Vagina (tissue), 2 donors: ENCODE data around the gene ARPIN. TPM values are rescaled to one million over a fixed set of nuclear protein-coding genes. Genes with fewer than 3 reads are reported as not detected.
"Not testable (repeated sequence)": the region's sequence is repeated elsewhere in the genome, so short reads cannot be mapped to it uniquely, and the experiment has no call there.

Experiments used
- DNase-seq, 2 donors: peaks; one replicate each; pipeline ENCODE4 v3.0.0-alpha.2; 2017; ENCODE audit errors: extremely low spot score in 2 of 2
- H3K27ac ChIP-seq: fragments of 200-600 bp; sonication (generic); one replicate; pipeline ENCODE4 v1.5.1; 2019
- H3K27me3 ChIP-seq: fragments of 200-600 bp; sonication (generic); one replicate; pipeline ENCODE4 v1.5.1; 2019
- H3K36me3 ChIP-seq, 2 donors: fragments of 200-600 bp; sonication (generic); one replicate each; pipeline ENCODE4 v1.5.1; 2017 to 2019
- H3K4me1 ChIP-seq: fragments of 200-600 bp; sonication (generic); one replicate; pipeline ENCODE4 v1.5.1; 2019
- H3K4me3 ChIP-seq, 2 donors: fragments of 200-600 bp; sonication (generic); 1 replicate in 1 of 2; 2 replicates in 1 of 2; pipeline ENCODE4 v1.5.1; 2016 to 2019
- H3K9me3 ChIP-seq: fragments of 200-600 bp; sonication (generic); one replicate; pipeline ENCODE4 v1.5.1; 2019
- CTCF ChIP-seq, 3 experiments: fragments of 450-650 bp in 2 of 3; fragments of 200-600 bp in 1 of 3; sonication (generic) in 1 of 3; IDR thresholded peaks; one replicate each; pipeline ENCODE4 v1.5.1; 2017 to 2019; ENCODE audit warnings: antibody characterized with exemption in 3 of 3, mild to moderate bottlenecking in 2 of 3, moderate library complexity in 2 of 3
- POLR2A ChIP-seq, 2 donors: fragments of 450-650 bp; IDR thresholded peaks; one replicate each; pipeline ENCODE4 v1.6.1; 2017; ENCODE audit warnings: antibody characterized with exemption in 2 of 2, mild to moderate bottlenecking in 2 of 2, moderate library complexity in 2 of 2
- POLR2AphosphoS5 ChIP-seq, 2 donors: sonication (generic); formaldehyde crosslinking; IDR thresholded peaks; one replicate each; pipeline ENCODE4 v1.9.0; 2017; ENCODE audit warnings: antibody characterized with exemption in 2 of 2, mild to moderate bottlenecking in 2 of 2, low read depth in 1 of 2; ENCODE audit not compliant: insufficient read depth in 1 of 2
- intact Hi-C: fragments of 100-400 bp; cut with DNase I; formaldehyde crosslinking; loops from one replicate; pipeline ENCODE4 v1.15.1; 2023
- total RNA-seq: library from RNA; depleted of rRNA; stranded (reverse); fragments of >200 nt; gene quantifications from one replicate; pipeline ENCODE4 v1.2.3, GENCODE V29; 2016

ARPIN gene
- total RNA-seq, 1 donor from 2014 or later = 20.1 TPM

DNA sequence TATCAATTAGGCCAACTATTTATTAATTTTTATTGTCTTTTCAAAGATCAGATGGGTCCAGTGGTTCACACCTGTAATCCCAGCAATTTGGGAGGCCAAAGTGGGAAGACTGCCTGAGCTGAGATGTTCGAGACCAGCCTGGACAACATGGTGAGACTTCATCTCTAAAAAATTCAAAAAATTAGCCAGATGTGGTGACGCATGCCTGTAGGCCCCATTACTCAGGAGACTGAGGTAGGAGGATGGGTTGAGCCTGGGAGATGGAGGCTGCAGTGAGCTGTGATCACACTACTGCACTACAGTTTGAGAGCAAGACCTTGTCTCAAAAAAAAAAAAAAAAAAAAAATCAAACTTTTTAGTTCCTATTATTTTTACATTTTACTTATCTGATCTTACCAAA lies 27.1 kb downstream of the ARPIN start:
- intact Hi-C loops = no loop called here
- Histone ChIP-seq H3K27ac (no peak overlapping the region), H3K4me3 (no peak overlapping the region), H3K36me3 (peaks cover 0 to 56% of the 10 kb centered on the region in 2 donors), H3K4me1 (peaks cover 3% of the 10 kb centered on the region), H3K9me3 (no peaks in the 10 kb centered on the region), H3K27me3 (no peaks in the 10 kb centered on the region)
- DNase-seq = no peak
- TF ChIP-seq POLR2AphosphoS5 (IDR thresholded peaks at IDR 0.05; ENCODE audit: insufficient read depth in 1 of 2, low read depth in 1 of 2) (no peak), CTCF (IDR thresholded peaks at IDR 0.05) (no peak), POLR2A (IDR thresholded peaks at IDR 0.05) (no peak)

DNA sequence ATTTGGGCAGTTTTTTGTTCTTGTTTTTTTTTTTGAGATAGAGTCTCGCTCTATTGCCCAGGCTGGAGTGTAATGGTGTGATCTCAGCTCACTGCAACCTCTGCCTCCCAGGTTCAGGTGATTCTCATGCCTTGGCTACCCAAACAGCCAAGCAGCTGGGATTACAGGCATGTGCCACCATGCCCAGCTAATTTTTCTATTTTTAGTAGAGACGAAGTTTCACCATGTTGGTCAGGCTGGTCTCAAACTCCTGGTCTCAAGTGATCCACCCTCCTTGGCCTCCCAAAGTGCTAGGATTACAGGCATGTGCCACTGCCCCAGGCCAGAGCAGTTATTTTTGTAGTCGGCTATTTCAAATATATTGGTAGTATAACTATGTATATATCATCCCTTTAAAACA lies 27.6 kb downstream of the ARPIN start:
- H3K27me3 ChIP-seq, H3K27ac ChIP-seq, intact Hi-C loops, H3K4me1 ChIP-seq, DNase-seq, H3K4me3 ChIP-seq, H3K9me3 ChIP-seq: not testable (repeated sequence)
- peaks cover 0 to 56% of the 10 kb centered on the region in 2 donors for H3K36me3 ChIP-seq

DNA sequence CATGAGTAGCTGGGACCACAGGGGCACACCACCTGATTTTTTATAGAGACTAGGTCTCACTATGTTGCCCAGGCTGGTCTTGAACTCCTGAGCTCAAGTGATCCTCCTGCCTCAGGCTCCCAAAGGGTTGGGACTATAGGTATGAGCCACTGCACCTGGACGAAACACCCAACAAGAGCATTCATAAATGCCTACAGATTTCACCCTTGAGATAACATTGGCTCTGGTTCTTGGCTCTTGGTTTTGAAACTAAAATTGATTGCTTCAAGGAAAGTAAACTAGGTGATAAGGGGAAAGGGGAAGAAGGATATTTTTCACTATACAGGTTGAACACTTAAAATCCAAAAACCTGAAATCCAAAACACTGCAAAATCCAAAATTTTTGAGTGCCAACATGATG lies 29.2 kb downstream of the ARPIN start:
- Histone ChIP-seq H3K4me1 (no peaks in the 10 kb centered on the region), H3K9me3 (no peaks in the 10 kb centered on the region), H3K27ac (no peak overlapping the region), H3K27me3 (no peaks in the 10 kb centered on the region), H3K36me3 (peaks cover 0 to 49% of the 10 kb centered on the region in 2 donors), H3K4me3 (no peak overlapping the region)
- no peak for DNase-seq
- TF ChIP-seq CTCF (IDR thresholded peaks at IDR 0.05) (no peak), POLR2AphosphoS5 (IDR thresholded peaks at IDR 0.05; ENCODE audit: insufficient read depth in 1 of 2, low read depth in 1 of 2) (no peak), POLR2A (IDR thresholded peaks at IDR 0.05) (no peak)
- intact Hi-C loops = no loop called here

DNA sequence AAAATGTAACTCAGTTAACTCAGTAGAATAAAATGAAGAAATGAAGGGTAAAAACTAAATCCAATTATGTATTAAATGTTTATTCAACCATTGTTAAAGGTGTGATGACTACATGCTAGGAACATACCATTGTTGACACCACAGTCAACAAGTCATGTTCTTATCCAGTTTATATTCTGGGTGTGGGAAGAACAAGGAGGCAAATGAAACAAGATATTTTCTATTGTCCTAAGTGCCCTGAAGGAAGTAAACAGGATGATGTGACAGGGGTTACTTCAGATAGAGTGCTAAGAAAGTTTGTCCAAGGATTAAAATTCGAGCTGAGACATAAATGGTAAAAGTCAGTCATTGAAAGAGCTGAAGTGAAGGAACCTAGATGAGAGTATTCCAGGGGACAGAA lies 32.0 kb downstream of the ARPIN start:
- Histone ChIP-seq H3K27ac (no peak overlapping the region), H3K27me3 (no peaks in the 10 kb centered on the region), H3K9me3 (no peaks in the 10 kb centered on the region), H3K36me3 (peaks cover 0 to 44% of the 10 kb centered on the region in 2 donors), H3K4me3 (no peak overlapping the region), H3K4me1 (no peaks in the 10 kb centered on the region)
- TF ChIP-seq POLR2A (IDR thresholded peaks at IDR 0.05) (no peak), CTCF (IDR thresholded peaks at IDR 0.05) (no peak), POLR2AphosphoS5 (IDR thresholded peaks at IDR 0.05; ENCODE audit: insufficient read depth in 1 of 2, low read depth in 1 of 2) (no peak)
- DNase-seq = no peak
- intact Hi-C loops = no loop called here

GRCh38 chr15:89878323-89878722 lies 34.4 kb downstream of the ARPIN start:
- Histone ChIP-seq H3K27me3 (no peaks in the 10 kb centered on the region), H3K36me3 (peaks cover 0 to 27% of the 10 kb centered on the region in 2 donors), H3K4me1 (no peaks in the 10 kb centered on the region), H3K9me3 (no peaks in the 10 kb centered on the region), H3K4me3 (no peak overlapping the region), H3K27ac (no peak overlapping the region)
- no peak for TF ChIP-seq POLR2A (IDR thresholded peaks at IDR 0.05)
- TF ChIP-seq CTCF (IDR thresholded peaks at IDR 0.05) = no peak
- TF ChIP-seq POLR2AphosphoS5 (IDR thresholded peaks at IDR 0.05; ENCODE audit: insufficient read depth in 1 of 2, low read depth in 1 of 2) = no peak
- DNase-seq = no peak
- intact Hi-C loops = loop anchor here (2.0 kb wide), 1 partner anchor 118 kb away; no protein-coding TSS in a partner anchor

GRCh38 chr15:89877083-89877425 lies 35.7 kb downstream of the ARPIN start:
- Histone ChIP-seq H3K4me1 (no peaks in the 10 kb centered on the region), H3K4me3 (no peak overlapping the region), H3K9me3 (no peaks in the 10 kb centered on the region), H3K27me3 (no peaks in the 10 kb centered on the region), H3K27ac (no peak overlapping the region), H3K36me3 (peaks cover 0 to 20% of the 10 kb centered on the region in 2 donors)
- intact Hi-C loops = no loop called here
- no peak for DNase-seq
- no peak for TF ChIP-seq POLR2AphosphoS5 (IDR thresholded peaks at IDR 0.05; ENCODE audit: insufficient read depth in 1 of 2, low read depth in 1 of 2)
- no peak for TF ChIP-seq POLR2A (IDR thresholded peaks at IDR 0.05)
- no peak for TF ChIP-seq CTCF (IDR thresholded peaks at IDR 0.05)
